IMR-90 (cell line): Measurements from ENCODE around the gene PKHD1. TPM values are rescaled to one million over a fixed set of nuclear protein-coding genes. Genes with fewer than 3 reads are reported as not detected.

ENCODE experiments used
- ATAC-seq: fragments of 200-7000 bp; cut with Tn5 transposase; 2 replicates; pipeline ENCODE4 v1.9.1; 2020; ENCODE audit warnings: low read depth, mild to moderate bottlenecking, moderate library complexity
- BruUV-seq: library from RNA; stranded (reverse); fragments of 400-500 nt; replicated peaks from 2 replicates; lab custom pipeline; 2021; lab: Mats Ljungman, UMichigan
- CTCF ChIA-PET: fragments of 300-600 bp; formaldehyde crosslinking; extraction: SDS; loops from one replicate; lab custom pipeline; 2021; ENCODE audit warnings: antibody characterized with exemption; lab: Yijun Ruan, JAX
- POLR2A ChIA-PET: fragments of 300-600 bp; sonication (Branson Sonifier 250); formaldehyde crosslinking; loops from one replicate; lab custom pipeline; 2022; ENCODE audit warnings: antibody characterized with exemption; ENCODE audit not compliant: unreplicated experiment; lab: Charles Lee
- DNase-seq: peaks from one replicate; pipeline ENCODE4 v3.0.0; 2013
- H2AFZ ChIP-seq: replicated peaks from 2 replicates; pipeline ENCODE3; 2013; ENCODE audit warnings: low read length, mild to moderate bottlenecking; ENCODE audit not compliant: poor library complexity
- H2AK5ac ChIP-seq: 2 replicates; pipeline ENCODE4 v1.6.1; 2013; ENCODE audit warnings: low read depth, low read length, inconsistent platforms
- H2AK9ac ChIP-seq: replicated peaks from 2 replicates; pipeline ENCODE3; 2013; ENCODE audit warnings: mild to moderate bottlenecking, low read depth, low read length, moderate library complexity; ENCODE audit not compliant: poor library complexity
- H2BK120ac ChIP-seq: 2 replicates; pipeline ENCODE4 v1.6.1; 2013; ENCODE audit warnings: low read depth, low read length, inconsistent platforms
- H2BK15ac ChIP-seq: 3 replicates; pipeline ENCODE4 v1.6.1; 2013; ENCODE audit warnings: low read depth, low read length, inconsistent platforms
- H2BK20ac ChIP-seq: 2 replicates; pipeline ENCODE4 v1.6.1; 2013; ENCODE audit warnings: low read depth, mild to moderate bottlenecking, inconsistent platforms, low read length, moderate library complexity
- H2BK5ac ChIP-seq: 2 replicates; pipeline ENCODE4 v1.6.1; 2013; ENCODE audit warnings: mild to moderate bottlenecking, low read depth, low read length, inconsistent platforms; ENCODE audit not compliant: poor library complexity, severe bottlenecking
- H3K14ac ChIP-seq: replicated peaks from 2 replicates; pipeline ENCODE4 v1.6.1; 2013; ENCODE audit warnings: low read depth, low read length, inconsistent platforms
- H3K18ac ChIP-seq: 2 replicates; pipeline ENCODE4 v1.6.1; 2013; ENCODE audit warnings: low read depth, low read length, control low read depth
- H3K23ac ChIP-seq: 2 replicates; pipeline ENCODE4 v1.6.1; 2013; ENCODE audit warnings: low read depth, low read length, inconsistent platforms
- H3K27ac ChIP-seq: 2 replicates; pipeline ENCODE4 v1.5.1; 2013; ENCODE audit warnings: mild to moderate bottlenecking, control low read depth, low read length; ENCODE audit not compliant: insufficient read depth
- H3K27me3 ChIP-seq: 2 replicates; pipeline ENCODE4 v1.6.1; 2013; ENCODE audit warnings: low read length; ENCODE audit not compliant: control insufficient read depth, insufficient read depth
- H3K36me3 ChIP-seq: 2 replicates; pipeline ENCODE4 v1.6.1; 2013; ENCODE audit warnings: low read length, mixed read lengths; ENCODE audit not compliant: control insufficient read depth, insufficient read depth
- H3K4ac ChIP-seq: 2 replicates; pipeline ENCODE4 v1.6.1; 2013; ENCODE audit warnings: low read depth, low read length, inconsistent platforms
- H3K4me1 ChIP-seq: 2 replicates; pipeline ENCODE4 v1.6.1; 2013; ENCODE audit warnings: low read length, mixed read lengths; ENCODE audit not compliant: control insufficient read depth, insufficient read depth
- H3K4me2 ChIP-seq: 2 replicates; pipeline ENCODE4 v1.6.1; 2013; ENCODE audit warnings: low read depth, mild to moderate bottlenecking, control low read depth, low read length, moderate library complexity
- H3K4me3 ChIP-seq: 2 replicates; pipeline ENCODE4 v1.5.1; 2013; ENCODE audit warnings: low read depth, mild to moderate bottlenecking, control low read depth, low read length, moderate library complexity; ENCODE audit not compliant: insufficient read depth
- H3K56ac ChIP-seq: 2 replicates; pipeline ENCODE4 v1.6.1; 2013; ENCODE audit warnings: low read length, inconsistent platforms; ENCODE audit not compliant: insufficient read depth; ENCODE audit errors: extremely low read depth
- H3K79me1 ChIP-seq, 2 experiments: 2 replicates each; pipeline ENCODE4 v1.6.1; 2013; ENCODE audit warnings: low read length in 2 of 2, inconsistent platforms in 1 of 2, low read depth in 1 of 2
- H3K9ac ChIP-seq: 2 replicates; pipeline ENCODE4 v1.6.1; 2013; ENCODE audit warnings: low read depth, low read length, control low read depth
- H3K9me1 ChIP-seq: 2 replicates; pipeline ENCODE4 v1.6.1; 2013; ENCODE audit warnings: low read length, inconsistent platforms; ENCODE audit not compliant: insufficient read depth
- H3K9me3 ChIP-seq: 2 replicates; pipeline ENCODE4 v1.6.1; 2013; ENCODE audit warnings: low read length; ENCODE audit not compliant: control insufficient read depth, insufficient read depth
- H4K20me1 ChIP-seq: 2 replicates; pipeline ENCODE4 v1.6.1; 2013; ENCODE audit warnings: low read length, inconsistent platforms; ENCODE audit not compliant: insufficient read depth
- H4K5ac ChIP-seq: 2 replicates; pipeline ENCODE4 v1.6.1; 2013; ENCODE audit warnings: mild to moderate bottlenecking, low read depth, low read length, control low read depth
- H4K8ac ChIP-seq, 2 experiments: 2 replicates each; pipeline ENCODE4 v1.6.1; 2013; ENCODE audit warnings: low read depth in 2 of 2, low read length in 2 of 2, control low read depth in 1 of 2, inconsistent platforms in 1 of 2
- H4K91ac ChIP-seq: 2 replicates; pipeline ENCODE4 v1.6.1; 2013; ENCODE audit warnings: low read depth, low read length, inconsistent platforms; ENCODE audit not compliant: insufficient read depth
- MAFK ChIP-seq: IDR thresholded peaks from 2 replicates; pipeline ENCODE4 v1.6.1; 2012; ENCODE audit warnings: low read depth, low read length, improper control_type of control experiment
- USF2 ChIP-seq: fragments of 150-350 bp; IDR thresholded peaks from 2 replicates; pipeline ENCODE4 v1.6.1; 2017; ENCODE audit warnings: mild to moderate bottlenecking, antibody characterized with exemption, low read length, low read depth
- whole genome bisulfite sequencing, 2 experiments: methylation state at CpG; one replicate each; pipeline versions ENCODE4 v1.1.5 to v1.1.7; 2013; ENCODE audit warnings: missing lambda C conversion rate in 2 of 2; ENCODE audit not compliant: insufficient read length in 1 of 2; ENCODE audit errors: extremely low coverage in 2 of 2; 5-methylcytosine and 5-hydroxymethylcytosine counted together
- dilution Hi-C: fragments of 300-500 bp; cut with HindIII; formaldehyde crosslinking; loops from one replicate; pipeline ENCODE4 v1.14.3; 2018; ENCODE audit warnings: low sequenced_read_pairs; ENCODE audit not compliant: unreplicated experiment
- in situ Hi-C: fragments of 300-500 bp; cut with MboI; formaldehyde crosslinking; loops from 3 replicates; pipeline ENCODE4 v1.14.3; 2019; ENCODE audit warnings: low sequenced_read_pairs, inconsistent platforms, mixed read lengths
- intact Hi-C: fragments of 100-400 bp; cut with micrococcal nuclease; formaldehyde crosslinking; loops from 2 replicates; pipeline ENCODE4 v1.10.0; 2022
- polyA plus RNA-seq, 3 experiments: library from polyadenylated mRNA; depleted of rRNA; stranded (reverse); fragments of >200 nt; gene quantifications; 2 replicates each; pipeline ENCODE4 v1.2.3, GENCODE V29; 2012; ENCODE audit warnings: low replicate concordance in 1 of 3
- total RNA-seq: library from RNA; depleted of rRNA; stranded (reverse); fragments of >200 nt; gene quantifications from 2 replicates; pipeline ENCODE4 v1.2.3, GENCODE V29; 2012

Gene PKHD1
- total and polyA plus RNA-seq, 2 of the 4 experiments (the other 2 are of a cell fraction): not detected

GRCh38 chr6:51915098-51915497 is 172.3 kb downstream of the PKHD1 start:
- Histone ChIP-seq H4K8ac (no peak overlapping the region), H3K27me3 (no peaks in the 10 kb centered on the region), H3K36me3 (no peaks in the 10 kb centered on the region), H2BK20ac (no peak overlapping the region), H3K79me1 (no peaks in the 10 kb centered on the region), H2BK120ac (no peak overlapping the region), H3K18ac (no peak overlapping the region), H4K5ac (no peak overlapping the region), H3K9me3 (no peaks in the 10 kb centered on the region), H2BK15ac (no peak overlapping the region), H4K20me1 (no peaks in the 10 kb centered on the region), H2BK5ac (no peak overlapping the region), H4K91ac (no peak overlapping the region), H3K4me2 (no peak overlapping the region), H3K9ac (no peak overlapping the region), H3K27ac (no peak overlapping the region), H3K4me1 (no peaks in the 10 kb centered on the region), H2AK5ac (no peak overlapping the region), H2AK9ac (no peak overlapping the region), H3K14ac (no peak overlapping the region), H3K9me1 (no peaks in the 10 kb centered on the region), H3K4ac (no peak overlapping the region), H3K23ac (no peak overlapping the region), H3K56ac (no peak overlapping the region), H2AFZ (no peak overlapping the region), H3K4me3 (no peak overlapping the region)
- no CpG with 5 or more reads among the region's 1 CpG for WGBS, 2 experiments
- in situ Hi-C loops (no loop called here), dilution Hi-C loops (no loop called here), intact Hi-C loops (no loop called here)
- DNase-seq (no peak), ATAC-seq (no peak)
- CTCF ChIA-PET: no interaction called here
- BruUV-seq: no TSS peak
- POLR2A ChIA-PET: no interaction called here
- no peak for TF ChIP-seq USF2
- peak; percentile 21; the same call in 1 of the 2 replicates for TF ChIP-seq MAFK
